HEK293 (cell line): Measurements from ENCODE around the gene HOXB4.

Experiments used
- CTCF ChIA-PET: fragments of 350-600 bp; formaldehyde crosslinking; extraction: SDS; loops from one replicate; lab custom pipeline; 2021; ENCODE audit warnings: antibody characterized with exemption; lab: Yijun Ruan, JAX
- POLR2A ChIA-PET: fragments of 300-600 bp; formaldehyde crosslinking; extraction: SDS; loops from one replicate; lab custom pipeline; 2020; ENCODE audit warnings: antibody characterized with exemption, inconsistent platforms; lab: Yijun Ruan, JAX
- H3K27ac ChIP-seq: fragments of 200-500 bp; sonication (Bioruptor generic); 2 replicates; pipeline ENCODE4 v1.5.1; 2014; ENCODE audit warnings: low read depth, low read length, control low read depth, inconsistent platforms; ENCODE audit errors: extremely low read depth
- H3K36me3 ChIP-seq, 2 experiments: fragments of 200-500 bp in 1 of 2; sonication (Bioruptor generic) in 1 of 2; 1 replicate in 1 of 2; 2 replicates in 1 of 2; pipeline ENCODE4 v1.5.1; 2014 to 2017; ENCODE audit warnings: inconsistent platforms in 2 of 2, low read length in 2 of 2; ENCODE audit not compliant: control insufficient read depth in 2 of 2, insufficient read depth in 1 of 2
- H3K4me1 ChIP-seq: fragments of 200-500 bp; sonication (Bioruptor generic); 2 replicates; pipeline ENCODE4 v1.5.1; 2014; ENCODE audit warnings: mild to moderate bottlenecking, low read length, inconsistent platforms; ENCODE audit not compliant: control insufficient read depth, insufficient read depth
- H3K4me3 ChIP-seq: 2 replicates; pipeline ENCODE4 v1.5.1; 2011; ENCODE audit warnings: low read depth, mild to moderate bottlenecking, control low read depth, low read length, moderate library complexity
- H3K9me3 ChIP-seq: fragments of 200-500 bp; sonication (Bioruptor generic); 2 replicates; pipeline ENCODE4 v1.5.1; 2014; ENCODE audit warnings: low read depth, low read length, inconsistent platforms; ENCODE audit not compliant: control insufficient read depth, insufficient read depth
- ELK4 ChIP-seq: IDR thresholded peaks from 2 replicates; pipeline ENCODE4 v1.6.1; 2011; ENCODE audit warnings: mild to moderate bottlenecking, low read depth, low read length, borderline replicate concordance
- IKZF3 ChIP-seq: fragments of 450-650 bp; IDR thresholded peaks from 2 replicates; pipeline ENCODE4 v1.5.0; 2018; ENCODE audit warnings: missing biosample characterization, mild to moderate bottlenecking, missing genetic modification characterization, moderate library complexity
- KLF16 ChIP-seq: fragments of 450-650 bp; formaldehyde crosslinking; IDR thresholded peaks from 2 replicates; pipeline ENCODE4 v1.5.1; 2017; ENCODE audit warnings: missing biosample characterization, missing genetic modification characterization
- MYNN ChIP-seq: fragments of 450-650 bp; formaldehyde crosslinking; IDR thresholded peaks from 2 replicates; pipeline ENCODE4 v1.5.1; 2016; ENCODE audit warnings: missing biosample characterization, missing genetic modification characterization, borderline replicate concordance
- PRDM10 ChIP-seq: fragments of 450-650 bp; formaldehyde crosslinking; IDR thresholded peaks from 2 replicates; pipeline ENCODE4 v1.5.1; 2016; ENCODE audit warnings: missing biosample characterization, missing genetic modification characterization
- PRDM2 ChIP-seq: fragments of 450-650 bp; formaldehyde crosslinking; IDR thresholded peaks from 2 replicates; pipeline ENCODE4 v1.5.1; 2016; ENCODE audit warnings: missing biosample characterization, missing genetic modification characterization, borderline replicate concordance
- SCRT1 ChIP-seq: fragments of 450-650 bp; formaldehyde crosslinking; IDR thresholded peaks from 2 replicates; pipeline ENCODE4 v1.5.1; 2016; ENCODE audit warnings: missing biosample characterization, missing genetic modification characterization, borderline replicate concordance
- ZBTB17 ChIP-seq: fragments of 450-650 bp; formaldehyde crosslinking; IDR thresholded peaks from 2 replicates; pipeline ENCODE4 v1.5.1; 2016; ENCODE audit warnings: missing biosample characterization, missing genetic modification characterization
- ZNF404 ChIP-seq: fragments of 450-650 bp; formaldehyde crosslinking; IDR thresholded peaks from 2 replicates; pipeline ENCODE4 v1.5.1; 2017; ENCODE audit warnings: missing biosample characterization, missing genetic modification characterization
- ZNF513 ChIP-seq: fragments of 450-650 bp; IDR thresholded peaks from 2 replicates; pipeline ENCODE4 v1.5.1; 2018; ENCODE audit warnings: missing biosample characterization, missing genetic modification characterization
- ZNF560 ChIP-seq: fragments of 450-650 bp; formaldehyde crosslinking; IDR thresholded peaks from 2 replicates; pipeline ENCODE4 v1.5.1; 2017; ENCODE audit warnings: missing biosample characterization, missing genetic modification characterization, borderline replicate concordance
- ZNF624 ChIP-seq: fragments of 450-650 bp; formaldehyde crosslinking; IDR thresholded peaks from 2 replicates; pipeline ENCODE4 v1.5.1; 2017; ENCODE audit warnings: missing biosample characterization, missing genetic modification characterization
- ZNF677 ChIP-seq: fragments of 450-650 bp; IDR thresholded peaks from 2 replicates; pipeline ENCODE4 v1.5.0; 2018; ENCODE audit warnings: missing biosample characterization, mild to moderate bottlenecking, missing genetic modification characterization, moderate library complexity

The HOXB4 gene

GRCh38 chr17:48553190-48553547 lies 25.0 kb downstream of the HOXB4 start (continued):
- TF ChIP-seq PRDM2 = no peak

- TF ChIP-seq ZNF677 (tag by site-specific recombination) (peak; percentile 90), IKZF3 (tag by site-specific recombination) (0 out of 2 replicates have a peak, but pooled peaks have one; percentile 48), ZNF513 (tag by site-specific recombination) (no peak), MYNN (tag by site-specific recombination) (peak; percentile 92), PRDM10 (tag by site-specific recombination) (peak; percentile 13; the same call in 1 of the 2 replicates), ZBTB17 (tag by site-specific recombination) (no peak)
- ChIA-PET POLR2A (interaction anchor here (1.0 kb wide), 1 partner anchor 11 kb away, joined by 3 read pairs; no protein-coding TSS in a partner anchor), CTCF (interaction anchor here (0.7 kb wide), 1 partner anchor 225 kb away, joined by 3 read pairs; no protein-coding TSS in a partner anchor)
- Histone ChIP-seq H3K36me3 (peaks cover 15 to 51% of the 10 kb centered on the region in 2 experiments), H3K9me3 (no peaks in the 10 kb centered on the region), H3K27ac (no peak overlapping the region), H3K4me1 (peaks cover 55% of the 10 kb centered on the region), H3K4me3 (no peak overlapping the region)
Measured at GRCh38 chr17:48552466-48553189, 25.5 kb downstream of the HOXB4 start.

- Histone ChIP-seq H3K27ac (no peak overlapping the region), H3K9me3 (no peaks in the 10 kb centered on the region), H3K4me3 (no peak overlapping the region), H3K36me3 (peaks cover 15 to 51% of the 10 kb centered on the region in 2 experiments), H3K4me1 (peaks cover 53% of the 10 kb centered on the region)
- ChIA-PET CTCF (interaction anchor here (0.5 to 0.6 kb wide), 3 partner anchors 14 to 36 kb away, joined by 3 read pairs; no protein-coding TSS in a partner anchor), POLR2A (interaction anchor here (1.0 kb wide), 1 partner anchor 10 kb away, joined by 3 read pairs; no protein-coding TSS in a partner anchor)
- TF ChIP-seq KLF16 (tag by site-specific recombination) (no peak), ZNF560 (tag by site-specific recombination) (no peak), ZNF624 (tag by site-specific recombination) (no peak), ELK4 (no peak), SCRT1 (tag by site-specific recombination) (no peak), ZNF404 (tag by site-specific recombination) (no peak)
Measured at GRCh38 chr17:48551596-48552465, 26.3 kb downstream of the HOXB4 start.
